Dermis blood vessel endothelial cell (primary cell): ENCODE data around the gene SOX11. TPM values are rescaled to one million over a fixed set of nuclear protein-coding genes. Genes with fewer than 3 reads are reported as not detected.

Experiments used
- DNase-seq: peaks from one replicate; pipeline ENCODE4 v3.0.0; 2010
- total RNA-seq: library from RNA; depleted of rRNA; stranded (reverse); fragments of >200 nt; gene quantifications from 2 replicates; pipeline ENCODE4 v1.2.3, GENCODE V29; 2014

Gene SOX11
- total RNA-seq, 1 donor from 2014 or later = not detected

- DNase-seq = no peak
These were observed 540 bp downstream of the SOX11 start for GRCh38 chr2:5692561-5693286.

GRCh38 chr2:5693287-5694201 is 1.4 kb downstream of the SOX11 start:
- DNase-seq = no peak

- DNase-seq = no peak
These were observed 2.1 kb downstream of the SOX11 start for GRCh38 chr2:5694306-5694705.

GRCh38 chr2:5695654-5696403 is 3.6 kb downstream of the SOX11 start:
- DNase-seq = no peak

- no peak for DNase-seq
These were observed 4.3 kb downstream of the SOX11 start for GRCh38 chr2:5696404-5696944.

GRCh38 chr2:5696945-5697521 is 4.8 kb downstream of the SOX11 start:
- no peak for DNase-seq

- no peak for DNase-seq
These were observed 5.4 kb downstream of the SOX11 start for GRCh38 chr2:5697562-5697961.

- no peak for DNase-seq
These were observed 6.0 kb downstream of the SOX11 start for GRCh38 chr2:5698134-5698533.

GRCh38 chr2:5699963-5700362 is 7.8 kb downstream of the SOX11 start:
- no peak for DNase-seq

GRCh38 chr2:5700551-5700950 is 8.4 kb downstream of the SOX11 start:
- no peak for DNase-seq

- no peak for DNase-seq
These were observed 9.1 kb downstream of the SOX11 start for GRCh38 chr2:5701266-5701665.

GRCh38 chr2:5703166-5703565 is 11.0 kb downstream of the SOX11 start:
- DNase-seq = no peak

GRCh38 chr2:5705490-5705889 is 13.3 kb downstream of the SOX11 start:
- no peak for DNase-seq

GRCh38 chr2:5706717-5707455 is 14.7 kb downstream of the SOX11 start:
- DNase-seq = no peak

GRCh38 chr2:5710615-5711014 is 18.4 kb downstream of the SOX11 start:
- no peak for DNase-seq

- DNase-seq = no peak
These were observed 20.9 kb downstream of the SOX11 start for GRCh38 chr2:5713101-5713500.

GRCh38 chr2:5719629-5720334 is 27.6 kb downstream of the SOX11 start:
- no peak for DNase-seq

- no peak for DNase-seq
These were observed 28.2 kb downstream of the SOX11 start for GRCh38 chr2:5720426-5720825.

GRCh38 chr2:5722236-5722635 is 30.1 kb downstream of the SOX11 start:
- DNase-seq = no peak

- DNase-seq = no peak
These were observed 31.9 kb downstream of the SOX11 start for GRCh38 chr2:5723791-5724735.
